Thoracic aorta (tissue), 2 donors: ENCODE data around the gene EYA3. TPM values are rescaled to one million over a fixed set of nuclear protein-coding genes. Genes with fewer than 3 reads are reported as not detected.

Experiments
- ATAC-seq: fragments of 150-250 bp; one replicate; pipeline ENCODE4 v1.8.0; 2017; ENCODE audit warnings: low read depth; ENCODE audit not compliant: insufficient number of reproducible peaks, low FRiP score
- DNase-seq: peaks from one replicate; pipeline ENCODE4 v3.0.0-alpha.2; 2020; ENCODE audit warnings: low spot score
- H3K27ac ChIP-seq, 2 donors: fragments of 200-600 bp; sonication (generic); 1 replicate in 1 of 2; 2 replicates in 1 of 2; pipeline ENCODE4 v1.5.1; 2016; ENCODE audit warnings: mild to moderate bottlenecking in 2 of 2, moderate library complexity in 2 of 2
- H3K27me3 ChIP-seq: fragments of 200-600 bp; sonication (generic); replicated peaks from 2 replicates; pipeline ENCODE4 v1.6.0; 2016; ENCODE audit warnings: mild to moderate bottlenecking; ENCODE audit not compliant: insufficient read depth
- H3K36me3 ChIP-seq: fragments of 200-600 bp; sonication (generic); one replicate; pipeline ENCODE4 v1.5.1; 2016
- H3K4me1 ChIP-seq, 2 donors: fragments of 200-600 bp; sonication (generic); 1 replicate in 1 of 2; 2 replicates in 1 of 2; pipeline versions ENCODE4 v1.5.1 to v1.6.0; 2016; ENCODE audit warnings: low read depth in 2 of 2, mild to moderate bottlenecking in 1 of 2; ENCODE audit not compliant: control insufficient read depth in 1 of 2
- H3K4me3 ChIP-seq: fragments of 200-600 bp; sonication (generic); 2 replicates; pipeline ENCODE4 v1.5.1; 2016; ENCODE audit warnings: mild to moderate bottlenecking
- H3K9me3 ChIP-seq: fragments of 200-600 bp; sonication (generic); 2 replicates; pipeline ENCODE4 v1.5.1; 2016
- total RNA-seq, 2 donors: library from RNA; depleted of rRNA; stranded (reverse); fragments of >200 nt; gene quantifications; one replicate each; pipeline versions ENCODE4 v1.1.0 to v1.2.3, GENCODE V29; 2016
- TF ChIP-seq, protein P1 (sequence below): fragments of 200-600 bp; sonication (generic); IDR thresholded peaks from one replicate; pipeline ENCODE4 v1.5.1; 2019; ENCODE audit warnings: antibody characterized with exemption

The EYA3 gene
- total RNA-seq, 2 donors from 2014 or later: 11.0 to 18.7 TPM

DNA sequence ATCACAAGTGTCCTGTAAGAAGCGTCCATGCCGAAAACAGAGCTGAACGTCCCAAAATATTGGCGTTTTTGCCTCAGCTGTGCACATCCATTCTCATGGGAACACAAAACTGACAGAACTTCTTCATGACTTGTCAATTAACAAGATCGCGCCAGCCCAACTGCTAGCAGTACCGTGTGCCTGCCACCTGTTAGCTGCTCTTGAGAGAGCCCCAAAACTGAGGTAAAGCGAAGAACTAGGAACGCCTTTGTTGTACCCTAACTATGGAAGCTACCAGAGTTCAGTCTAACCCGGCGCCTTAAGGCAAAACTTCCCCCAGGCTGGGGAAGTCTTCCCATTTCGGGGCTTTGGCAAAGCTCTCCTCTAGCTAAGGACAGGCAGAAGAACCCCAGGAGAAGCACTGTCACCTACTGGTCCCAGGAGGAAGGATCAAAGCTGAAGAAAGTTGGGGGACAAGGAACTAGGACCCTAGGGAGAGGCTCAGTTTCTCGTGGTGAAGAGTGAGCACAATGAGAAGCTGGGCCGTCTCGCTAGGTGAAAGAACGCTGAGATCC is 719 bp downstream of the EYA3 start:
- peaks cover 10 to 18% of the 10 kb centered on the region in 2 donors for H3K4me1 ChIP-seq
- no peaks in the 10 kb centered on the region for H3K36me3 ChIP-seq
- TF ChIP-seq, protein P1, sequence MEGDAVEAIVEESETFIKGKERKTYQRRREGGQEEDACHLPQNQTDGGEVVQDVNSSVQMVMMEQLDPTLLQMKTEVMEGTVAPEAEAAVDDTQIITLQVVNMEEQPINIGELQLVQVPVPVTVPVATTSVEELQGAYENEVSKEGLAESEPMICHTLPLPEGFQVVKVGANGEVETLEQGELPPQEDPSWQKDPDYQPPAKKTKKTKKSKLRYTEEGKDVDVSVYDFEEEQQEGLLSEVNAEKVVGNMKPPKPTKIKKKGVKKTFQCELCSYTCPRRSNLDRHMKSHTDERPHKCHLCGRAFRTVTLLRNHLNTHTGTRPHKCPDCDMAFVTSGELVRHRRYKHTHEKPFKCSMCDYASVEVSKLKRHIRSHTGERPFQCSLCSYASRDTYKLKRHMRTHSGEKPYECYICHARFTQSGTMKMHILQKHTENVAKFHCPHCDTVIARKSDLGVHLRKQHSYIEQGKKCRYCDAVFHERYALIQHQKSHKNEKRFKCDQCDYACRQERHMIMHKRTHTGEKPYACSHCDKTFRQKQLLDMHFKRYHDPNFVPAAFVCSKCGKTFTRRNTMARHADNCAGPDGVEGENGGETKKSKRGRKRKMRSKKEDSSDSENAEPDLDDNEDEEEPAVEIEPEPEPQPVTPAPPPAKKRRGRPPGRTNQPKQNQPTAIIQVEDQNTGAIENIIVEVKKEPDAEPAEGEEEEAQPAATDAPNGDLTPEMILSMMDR: no peak
- H3K27me3 ChIP-seq: no peaks in the 10 kb centered on the region
- H3K9me3 ChIP-seq: no peaks in the 10 kb centered on the region
- no peak for ATAC-seq
- peak overlapping the region; percentile 87 for H3K4me3 ChIP-seq
- H3K27ac ChIP-seq: peak overlapping the region; percentile 85 to 90
- DNase-seq: no peak

DNA sequence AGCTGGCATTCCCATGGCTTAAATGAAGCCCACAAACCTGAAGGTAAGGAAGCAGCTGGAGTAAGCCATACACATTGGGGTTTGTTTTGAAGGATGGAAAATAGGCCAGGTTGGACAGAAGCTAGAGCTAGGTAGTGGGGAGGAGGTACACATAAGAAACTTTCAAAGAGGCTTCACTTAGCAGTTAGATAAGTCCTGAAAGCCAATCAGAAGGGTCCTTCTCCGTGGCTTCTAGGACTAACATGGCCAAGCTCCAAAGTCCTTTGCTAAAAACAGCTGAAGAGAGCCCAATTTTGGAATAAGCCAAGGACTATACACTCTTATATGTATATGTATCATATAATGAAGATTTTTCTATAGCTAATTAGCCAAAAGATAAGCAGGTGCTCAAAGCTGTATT is 1.8 kb downstream of the EYA3 start:
- no peak overlapping the region for H3K27ac ChIP-seq
- H3K27me3 ChIP-seq: no peaks in the 10 kb centered on the region
- TF ChIP-seq, protein P1: no peak
- DNase-seq: no peak
- no peak for ATAC-seq
- H3K4me3 ChIP-seq: no peak overlapping the region
- no peaks in the 10 kb centered on the region for H3K9me3 ChIP-seq
- H3K4me1 ChIP-seq: peaks cover 10 to 18% of the 10 kb centered on the region in 2 donors
- no peaks in the 10 kb centered on the region for H3K36me3 ChIP-seq

- DNase-seq (no peak), ATAC-seq (no peak)
- no peaks in the 10 kb centered on the region for H3K36me3 ChIP-seq
- H3K27me3 ChIP-seq: no peaks in the 10 kb centered on the region
- no peak overlapping the region for H3K27ac ChIP-seq
- H3K4me3 ChIP-seq: no peak overlapping the region
- H3K9me3 ChIP-seq: no peaks in the 10 kb centered on the region
- TF ChIP-seq, protein P1: no peak
- peaks cover 10 to 18% of the 10 kb centered on the region in 2 donors for H3K4me1 ChIP-seq
These were observed 3.3 kb downstream of the EYA3 start for GRCh38 chr1:28085129-28085528.

GRCh38 chr1:28083876-28084275 is 4.5 kb downstream of the EYA3 start:
- no peaks in the 10 kb centered on the region for H3K27me3 ChIP-seq
- H3K4me1 ChIP-seq: peaks cover 10 to 19% of the 10 kb centered on the region in 2 donors

DNA sequence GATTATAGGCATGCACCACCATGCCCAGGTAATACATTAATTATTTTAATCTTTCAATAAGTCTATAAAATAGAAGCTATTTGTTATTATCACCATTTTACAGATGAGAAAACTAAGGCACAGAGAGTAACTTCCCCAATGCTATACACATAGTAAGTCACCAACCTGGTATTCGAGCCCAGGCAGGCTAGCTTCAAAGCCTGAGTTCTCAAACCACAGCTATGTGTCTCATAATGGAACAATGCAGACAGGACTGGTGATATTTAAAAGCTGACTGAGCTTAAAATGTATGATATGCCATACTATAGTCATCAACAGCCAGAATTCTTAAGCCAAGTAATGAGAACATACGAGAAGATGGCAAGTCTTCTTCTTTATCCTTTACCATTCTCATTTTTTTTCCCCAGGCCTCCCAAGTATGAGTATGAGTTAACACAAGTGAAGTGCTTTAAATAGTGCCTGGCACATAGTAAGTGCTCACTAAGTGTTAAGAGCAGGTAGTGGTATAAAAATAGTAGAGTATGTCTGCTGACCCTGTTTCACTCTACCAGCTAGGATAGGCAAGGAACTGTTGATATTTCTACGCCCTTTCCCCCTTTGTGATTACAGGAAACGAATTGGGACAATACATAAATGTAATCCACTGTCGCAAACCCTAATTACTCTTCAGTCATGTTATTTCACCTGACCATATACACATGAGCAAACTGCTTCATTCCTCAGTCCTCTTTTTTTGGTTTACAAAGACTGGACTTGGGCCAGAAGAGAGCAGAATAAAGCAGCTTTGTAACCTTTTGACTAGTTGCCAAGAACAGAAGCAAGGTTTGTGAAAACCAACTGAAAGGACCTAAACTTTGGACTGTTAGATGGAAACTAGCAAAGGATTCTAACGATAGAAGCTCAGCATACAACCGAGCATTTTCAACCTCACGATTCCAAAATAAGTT is 9.5 kb downstream of the EYA3 start:
- no peak for ATAC-seq
- no peak for DNase-seq
- Histone ChIP-seq H3K4me1 (peaks cover 16 to 22% of the 10 kb centered on the region in 2 donors), H3K36me3 (peaks cover 4% of the 10 kb centered on the region), H3K4me3 (no peak overlapping the region), H3K27ac (peak overlapping the region in 1 of 2 donors; percentile 47), H3K27me3 (no peaks in the 10 kb centered on the region), H3K9me3 (no peaks in the 10 kb centered on the region)
- TF ChIP-seq, protein P1: no peak

More at GRCh38 chr1:28083876-28084275, 4.5 kb downstream of the EYA3 start:
- Histone ChIP-seq H3K36me3 (peaks cover 4% of the 10 kb centered on the region), H3K4me3 (no peak overlapping the region), H3K27ac (no peak overlapping the region), H3K9me3 (no peaks in the 10 kb centered on the region)
- no peak for ATAC-seq
- no peak for DNase-seq
- TF ChIP-seq, protein P1: no peak
